ENCODE results near the gene CD200. TPM values are rescaled to one million over a fixed set of nuclear protein-coding genes. Genes with fewer than 3 reads are reported as not detected.

Gene CD200
- total RNA-seq, 1 donor from 2014 or later: 30.9 TPM

DNA sequence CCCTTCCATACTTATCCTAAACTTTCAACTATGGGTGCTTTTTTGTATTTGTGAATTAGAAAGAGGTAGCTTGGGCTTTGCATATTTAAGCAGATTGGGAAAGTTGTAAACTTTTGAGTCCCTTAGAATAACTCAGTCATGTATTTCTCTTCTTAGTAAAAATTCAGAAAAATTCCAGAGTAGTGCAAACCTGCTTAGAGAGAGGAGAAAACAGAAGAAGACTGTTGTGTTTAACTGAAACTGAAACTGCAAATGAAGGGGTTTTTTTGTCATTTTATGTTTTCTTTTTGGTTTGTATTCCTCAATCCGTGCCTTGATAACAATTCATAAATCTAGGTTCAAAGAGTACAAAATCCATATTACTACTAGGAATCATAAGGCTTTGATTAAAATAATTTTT lies 31.3 kb downstream of the CD200 start:
- H3K4me1 Mint-ChIP-seq (ENCODE audit: unreplicated experiment): peaks cover 5% of the 10 kb centered on the region
- H3K27ac Mint-ChIP-seq (ENCODE audit: unreplicated experiment): no peak overlapping the region
- no peaks in the 10 kb centered on the region for H3K27me3 Mint-ChIP-seq (ENCODE audit: unreplicated experiment)
- no peak for DNase-seq (ENCODE audit: low spot score)
- no peak overlapping the region for H3K4me3 Mint-ChIP-seq (ENCODE audit: unreplicated experiment)
- H3K36me3 Mint-ChIP-seq (ENCODE audit: low read depth, unreplicated experiment): no peaks in the 10 kb centered on the region
- H3K9me3 Mint-ChIP-seq (ENCODE audit: unreplicated experiment): no peaks in the 10 kb centered on the region
- TF ChIP-seq, protein P1, sequence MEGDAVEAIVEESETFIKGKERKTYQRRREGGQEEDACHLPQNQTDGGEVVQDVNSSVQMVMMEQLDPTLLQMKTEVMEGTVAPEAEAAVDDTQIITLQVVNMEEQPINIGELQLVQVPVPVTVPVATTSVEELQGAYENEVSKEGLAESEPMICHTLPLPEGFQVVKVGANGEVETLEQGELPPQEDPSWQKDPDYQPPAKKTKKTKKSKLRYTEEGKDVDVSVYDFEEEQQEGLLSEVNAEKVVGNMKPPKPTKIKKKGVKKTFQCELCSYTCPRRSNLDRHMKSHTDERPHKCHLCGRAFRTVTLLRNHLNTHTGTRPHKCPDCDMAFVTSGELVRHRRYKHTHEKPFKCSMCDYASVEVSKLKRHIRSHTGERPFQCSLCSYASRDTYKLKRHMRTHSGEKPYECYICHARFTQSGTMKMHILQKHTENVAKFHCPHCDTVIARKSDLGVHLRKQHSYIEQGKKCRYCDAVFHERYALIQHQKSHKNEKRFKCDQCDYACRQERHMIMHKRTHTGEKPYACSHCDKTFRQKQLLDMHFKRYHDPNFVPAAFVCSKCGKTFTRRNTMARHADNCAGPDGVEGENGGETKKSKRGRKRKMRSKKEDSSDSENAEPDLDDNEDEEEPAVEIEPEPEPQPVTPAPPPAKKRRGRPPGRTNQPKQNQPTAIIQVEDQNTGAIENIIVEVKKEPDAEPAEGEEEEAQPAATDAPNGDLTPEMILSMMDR (IDR thresholded peaks at IDR 0.05; ENCODE audit: unreplicated experiment): no peak

- no peak overlapping the region for H3K27ac Mint-ChIP-seq (ENCODE audit: unreplicated experiment)
- DNase-seq (ENCODE audit: low spot score): no peak
- H3K36me3 Mint-ChIP-seq (ENCODE audit: low read depth, unreplicated experiment): no peaks in the 10 kb centered on the region
These were observed 32.1 kb downstream of the CD200 start for GRCh38 chr3:112365035-112365434.

GRCh38 chr3:112365636-112366035 lies 32.7 kb downstream of the CD200 start:
- Mint-ChIP-seq H3K9me3 (ENCODE audit: unreplicated experiment) (no peaks in the 10 kb centered on the region), H3K27ac (ENCODE audit: unreplicated experiment) (no peak overlapping the region), H3K4me3 (ENCODE audit: unreplicated experiment) (no peak overlapping the region), H3K27me3 (ENCODE audit: unreplicated experiment) (no peaks in the 10 kb centered on the region), H3K4me1 (ENCODE audit: unreplicated experiment) (peaks cover 5% of the 10 kb centered on the region), H3K36me3 (ENCODE audit: low read depth, unreplicated experiment) (no peaks in the 10 kb centered on the region)
- TF ChIP-seq, protein P1 (IDR thresholded peaks at IDR 0.05; ENCODE audit: unreplicated experiment): no peak
- no peak for DNase-seq (ENCODE audit: low spot score)

More at GRCh38 chr3:112365035-112365434, 32.1 kb downstream of the CD200 start:
- Mint-ChIP-seq H3K27me3 (ENCODE audit: unreplicated experiment) (no peaks in the 10 kb centered on the region), H3K4me3 (ENCODE audit: unreplicated experiment) (no peak overlapping the region), H3K4me1 (ENCODE audit: unreplicated experiment) (peaks cover 5% of the 10 kb centered on the region), H3K9me3 (ENCODE audit: unreplicated experiment) (no peaks in the 10 kb centered on the region)
- TF ChIP-seq, protein P1 (IDR thresholded peaks at IDR 0.05; ENCODE audit: unreplicated experiment): no peak

GRCh38 chr3:112366522-112366921 lies 33.6 kb downstream of the CD200 start:
- no peak for DNase-seq (ENCODE audit: low spot score)
- Mint-ChIP-seq H3K9me3 (ENCODE audit: unreplicated experiment) (no peaks in the 10 kb centered on the region), H3K4me3 (ENCODE audit: unreplicated experiment) (no peak overlapping the region), H3K27ac (ENCODE audit: unreplicated experiment) (no peak overlapping the region), H3K4me1 (ENCODE audit: unreplicated experiment) (peaks cover 6% of the 10 kb centered on the region), H3K36me3 (ENCODE audit: low read depth, unreplicated experiment) (no peaks in the 10 kb centered on the region), H3K27me3 (ENCODE audit: unreplicated experiment) (no peaks in the 10 kb centered on the region)
- TF ChIP-seq, protein P1 (IDR thresholded peaks at IDR 0.05; ENCODE audit: unreplicated experiment): no peak

DNA sequence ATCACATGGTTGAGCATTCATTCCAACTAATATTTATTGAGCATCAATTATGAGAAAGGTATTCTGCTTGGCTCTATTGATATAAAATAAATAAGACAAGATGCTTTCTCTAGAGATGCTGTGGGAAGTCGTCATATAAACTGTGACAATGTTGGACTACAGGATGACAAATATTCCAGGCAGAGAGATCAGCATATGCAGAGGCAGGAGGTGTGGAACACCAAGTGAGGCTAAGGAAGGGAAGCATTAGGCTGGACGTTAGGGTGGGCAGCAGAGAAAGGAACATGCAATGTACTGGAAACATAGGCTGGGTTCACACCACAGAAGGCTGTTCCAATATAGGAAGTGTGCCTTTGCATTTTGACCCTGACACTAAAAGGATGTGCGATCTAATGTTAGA lies 38.6 kb downstream of the CD200 start:
- H3K27ac Mint-ChIP-seq (ENCODE audit: unreplicated experiment): no peak overlapping the region
- no peak overlapping the region for H3K4me3 Mint-ChIP-seq (ENCODE audit: unreplicated experiment)
- no peak for DNase-seq (ENCODE audit: low spot score)
- no peaks in the 10 kb centered on the region for H3K27me3 Mint-ChIP-seq (ENCODE audit: unreplicated experiment)
- peaks cover 14% of the 10 kb centered on the region for H3K4me1 Mint-ChIP-seq (ENCODE audit: unreplicated experiment)
- no peaks in the 10 kb centered on the region for H3K9me3 Mint-ChIP-seq (ENCODE audit: unreplicated experiment)
- H3K36me3 Mint-ChIP-seq (ENCODE audit: low read depth, unreplicated experiment): no peaks in the 10 kb centered on the region
- TF ChIP-seq, protein P1 (IDR thresholded peaks at IDR 0.05; ENCODE audit: unreplicated experiment): no peak

Measured in endothelial cell (in vitro differentiated cells).